K562 (cell line): Measurements from ENCODE around the gene CKAP5. TPM values are rescaled to one million over a fixed set of nuclear protein-coding genes. Genes with fewer than 3 reads are reported as not detected.
A peak's percentile ranks its signal among the peaks of the same experiment; 100 is the strongest.

Source experiments
- ATAC-seq: fragments of 200-7000 bp; cut with Tn5 transposase; 3 replicates; pipeline ENCODE4 v1.9.1; 2020; ENCODE audit warnings: moderate library complexity
- BruUV-seq: library from RNA; stranded (reverse); fragments of 400-500 nt; replicated peaks from 2 replicates; lab custom pipeline; 2021; lab: Mats Ljungman, UMichigan
- CTCF ChIA-PET: fragments of 300-600 bp; formaldehyde crosslinking; extraction: SDS; loops from one replicate; lab custom pipeline; 2021; ENCODE audit warnings: low intra/inter-chr PET ratio; lab: Yijun Ruan, JAX
- POLR2A ChIA-PET: fragments of 300-600, 350-650 bp; sonication (Branson Sonifier 250); formaldehyde crosslinking; extraction: SDS; loops from one replicate; lab custom pipeline; 2021; ENCODE audit warnings: antibody characterized with exemption, inconsistent platforms; lab: Yijun Ruan, JAX
- DNase-seq, 4 experiments: peaks; one replicate each; pipeline versions ENCODE4 v3.0.0 to v3.0.0-alpha.2; 2011 to 2018; ENCODE audit warnings: low spot score in 3 of 4, mixed read lengths in 3 of 4; ENCODE audit errors: extremely low read depth in 1 of 4
- FAIRE-seq: peaks from 2 replicates; lab custom pipeline; 2011; peaks lifted over from hg19 to GRCh38; lab: Jason Lieb, UNC
- H2AFZ ChIP-seq: 2 replicates; pipeline ENCODE4 v1.6.0; 2011; ENCODE audit warnings: low read depth, low read length, control low read depth, inconsistent platforms
- H3K27ac ChIP-seq: fragments of 200-600 bp; 3 replicates; pipeline ENCODE4 v1.8.0; 2011; ENCODE audit warnings: low read depth, mild to moderate bottlenecking, control low read depth, inconsistent platforms, low read length, moderate library complexity, mixed read lengths; ENCODE audit errors: extremely low read depth
- H3K27me3 ChIP-seq, 2 experiments: fragments of 300-600 bp in 1 of 2; 2 replicates in 1 of 2; 3 replicates in 1 of 2; pipeline versions ENCODE4 v1.6.0 to v1.8.0; 2011; ENCODE audit warnings: inconsistent platforms in 2 of 2, low read length in 2 of 2, mild to moderate bottlenecking in 1 of 2, mixed read lengths in 1 of 2, moderate library complexity in 1 of 2; ENCODE audit not compliant: control insufficient read depth in 2 of 2, insufficient read depth in 2 of 2
- H3K36me3 ChIP-seq: fragments of 300-600 bp; 3 replicates; pipeline ENCODE4 v1.8.0; 2011; ENCODE audit warnings: mild to moderate bottlenecking, low read length, inconsistent platforms; ENCODE audit not compliant: control insufficient read depth, insufficient read depth
- H3K4me1 ChIP-seq, 2 experiments: fragments of 200-600 bp in 1 of 2; replicated peaks in 1 of 2; 2 replicates in 1 of 2; 3 replicates in 1 of 2; pipeline versions ENCODE4 v1.5.1 to v1.8.0; 2011; ENCODE audit warnings: inconsistent platforms in 2 of 2, low read length in 2 of 2, mild to moderate bottlenecking in 1 of 2, mixed read lengths in 1 of 2, moderate library complexity in 1 of 2; ENCODE audit not compliant: control insufficient read depth in 2 of 2, insufficient read depth in 2 of 2
- H3K4me2 ChIP-seq: 2 replicates; pipeline ENCODE4 v1.6.1; 2011; ENCODE audit warnings: low read length, control low read depth, inconsistent platforms, mixed read lengths; ENCODE audit not compliant: insufficient read depth
- H3K4me3 ChIP-seq: fragments of 200-600 bp; sonication (generic), shearing (Covaris generic); 2 replicates; pipeline ENCODE4 v1.5.1; 2016; ENCODE audit warnings: control low read depth, inconsistent platforms
- H3K79me2 ChIP-seq: fragments of 200-600 bp; 3 replicates; pipeline ENCODE4 v1.8.0; 2011; ENCODE audit warnings: low read length, inconsistent platforms; ENCODE audit not compliant: control insufficient read depth, insufficient read depth
- H3K9ac ChIP-seq, 2 experiments: 2 replicates each; pipeline versions ENCODE4 v1.6.0 to v1.6.1; 2011; ENCODE audit warnings: low read depth in 2 of 2, low read length in 2 of 2, control low read depth in 1 of 2, inconsistent platforms in 1 of 2, mild to moderate bottlenecking in 1 of 2, mixed read lengths in 1 of 2; ENCODE audit not compliant: insufficient read depth in 1 of 2
- H3K9me1 ChIP-seq: one replicate; pipeline ENCODE4 v1.6.0; 2011; ENCODE audit warnings: inconsistent platforms, mild to moderate bottlenecking, low read length, moderate library complexity; ENCODE audit not compliant: control insufficient read depth, insufficient read depth
- H3K9me3 ChIP-seq: replicated peaks from 2 replicates; pipeline ENCODE4 v1.5.1; 2011; ENCODE audit warnings: low read depth, low read length, inconsistent platforms; ENCODE audit not compliant: control insufficient read depth, insufficient read depth
- H4K20me1 ChIP-seq: replicated peaks from 2 replicates; pipeline ENCODE4 v1.6.1; 2011; ENCODE audit warnings: low read length, inconsistent platforms, mixed read lengths; ENCODE audit not compliant: control insufficient read depth, insufficient read depth
- HNRNPLL ChIP-seq: fragments of 200-400 bp; formaldehyde crosslinking; IDR thresholded peaks from 2 replicates; pipeline ENCODE4 v1.6.1; 2017; ENCODE audit warnings: low read length, low read depth, mild to moderate bottlenecking; ENCODE audit not compliant: poor library complexity, severe bottlenecking
- MXI1 ChIP-seq: IDR thresholded peaks from 2 replicates; pipeline ENCODE4 v1.6.1; 2011; ENCODE audit warnings: low read depth, mild to moderate bottlenecking, improper control_type of control experiment, low read length
- PML ChIP-seq: IDR thresholded peaks from 2 replicates; pipeline ENCODE4 v1.6.1; 2012; ENCODE audit warnings: low read length, inconsistent platforms
- RBM17 ChIP-seq: fragments of 200-400 bp; formaldehyde crosslinking; IDR thresholded peaks from 2 replicates; pipeline ENCODE4 v1.6.1; 2017; ENCODE audit warnings: low read depth, mild to moderate bottlenecking, low read length, borderline replicate concordance
- SUPT5H ChIP-seq: fragments of 450-650 bp; IDR thresholded peaks from 2 replicates; pipeline ENCODE4 v1.6.1; 2016
- ZBTB49 ChIP-seq: sonication (generic); formaldehyde crosslinking; IDR thresholded peaks from 2 replicates; pipeline ENCODE4 v1.8.0; 2022; ENCODE audit warnings: missing genetic modification reagents, mild to moderate bottlenecking, borderline replicate concordance
- ZNF764 ChIP-seq: fragments of 250-450 bp; sonication (Bioruptor Pico); IDR thresholded peaks from 2 replicates; pipeline ENCODE4 v1.4.0; 2020; ENCODE audit warnings: low read depth, mild to moderate bottlenecking, moderate library complexity
- ZSCAN32 ChIP-seq: fragments of 450-650 bp; formaldehyde crosslinking; IDR thresholded peaks from 2 replicates; pipeline ENCODE4 v1.4.0; 2020; ENCODE audit warnings: mild to moderate bottlenecking, moderate library complexity
- WGBS: fragments of 100-300 bp; shearing (Covaris generic); methylation state at CpG from one replicate; pipeline ENCODE4 v1.1.6; 2016; ENCODE audit warnings: low coverage, mixed read lengths; ENCODE audit not compliant: insufficient coverage; ENCODE audit errors: missing lambda C conversion rate; 5-methylcytosine and 5-hydroxymethylcytosine counted together
- in situ Hi-C: fragments of 300-500 bp; cut with MboI; formaldehyde crosslinking; loops from 4 replicates; pipeline ENCODE4 v1.15.0; 2018; ENCODE audit warnings: inconsistent platforms, mixed read lengths
- intact Hi-C: fragments of 100-400 bp; cut with micrococcal nuclease; formaldehyde crosslinking; loops from 2 replicates; pipeline ENCODE4 v1.14.2; 2022
- polyA plus RNA-seq, 8 experiments: library from polyadenylated mRNA; depleted of rRNA in 4 of 8; stranded (reverse) in 5 of 8; unstranded in 3 of 8; fragments of >200 nt; fragmentation: Nextera tagmentation in 2 of 8; fragmentation: Illumina TruSeq in 1 of 8; extraction: Ambion mirVana in 2 of 8; extraction: Trizol in 1 of 8; gene quantifications; 2 replicates each; pipeline versions ENCODE4 v1.2.1 to v1.2.3, GENCODE V29; 2011 to 2014; ENCODE audit warnings: inconsistent platforms in 1 of 8, missing spikeins in 1 of 8
- total RNA-seq, 7 experiments: library from RNA; depleted of rRNA in 6 of 7; stranded (reverse); fragments of >200 nt in 6 of 7; fragmentation: Illumina TruSeq in 2 of 7; extraction: Trizol in 2 of 7; gene quantifications; 2 replicates each; pipeline versions ENCODE4 v1.2.1 to v1.2.3, GENCODE V29; 2011 to 2021; ENCODE audit warnings: low replicate concordance in 1 of 7
- TF ChIP-seq, protein P1 (sequence below): sonication (generic); formaldehyde crosslinking; IDR thresholded peaks from 2 replicates; pipeline ENCODE4 v1.9.0; 2022; ENCODE audit warnings: mild to moderate bottlenecking, missing genetic modification reagents

The CKAP5 gene
- total and polyA plus RNA-seq, 9 of the 15 experiments (the other 6 are each of a cell fraction or from before 2014, with no cell fraction given): 60.1 to 239 (median 139) TPM

GRCh38 chr11:46731545-46731944, 114.5 kb downstream of the CKAP5 start (continued):
- no peak for TF ChIP-seq ZSCAN32 (CRISPR knock-in tag)
- TF ChIP-seq, all 486 proteins: peak for 0

- no peaks in the 10 kb centered on the region for H3K79me2 ChIP-seq
- FAIRE-seq (no peak), ATAC-seq (no peak), DNase-seq (no peak)
- no peak overlapping the region for H3K4me3 ChIP-seq
- WGBS: 41% methylated on average over 24 of the region's 24 CpGs
- no peak overlapping the region for H3K4me2 ChIP-seq
- H3K4me1 ChIP-seq: peaks cover 0 to 16% of the 10 kb centered on the region in 2 experiments; a peak in 2 of 5 replicates
- in situ Hi-C loops: no loop called here
- H3K9ac ChIP-seq: no peak overlapping the region
- TF ChIP-seq HNRNPLL (no peak), ZBTB49 (no peak), RBM17 (no peak), MXI1 (no peak), SUPT5H (no peak), PML (no peak), ZNF764 (no peak)
- TF ChIP-seq, protein P1, sequence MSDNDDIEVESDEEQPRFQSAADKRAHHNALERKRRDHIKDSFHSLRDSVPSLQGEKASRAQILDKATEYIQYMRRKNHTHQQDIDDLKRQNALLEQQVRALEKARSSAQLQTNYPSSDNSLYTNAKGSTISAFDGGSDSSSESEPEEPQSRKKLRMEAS (CRISPR knock-in tag): 0 out of 2 replicates have a peak, but pooled peaks have one; percentile 25
- H3K27me3 ChIP-seq: no peaks in the 10 kb centered on the region
- H2AFZ ChIP-seq: no peak overlapping the region
- no peaks in the 10 kb centered on the region for H3K9me3 ChIP-seq
- intact Hi-C loops: no loop called here
- H3K36me3 ChIP-seq: no peaks in the 10 kb centered on the region
- ChIA-PET POLR2A (interaction anchor here (2.1 kb wide), 1 partner anchor 13 kb away, joined by 6 read pairs; no protein-coding TSS in a partner anchor), CTCF (no interaction called here)
- BruUV-seq: no TSS peak
- H4K20me1 ChIP-seq: no peaks in the 10 kb centered on the region
- no peaks in the 10 kb centered on the region for H3K9me1 ChIP-seq
- no peak overlapping the region for H3K27ac ChIP-seq
Measured at GRCh38 chr11:46729110-46730027, 116.7 kb downstream of the CKAP5 start.
